ENCODE data around the gene ASB5.

The ASB5 gene

DNA sequence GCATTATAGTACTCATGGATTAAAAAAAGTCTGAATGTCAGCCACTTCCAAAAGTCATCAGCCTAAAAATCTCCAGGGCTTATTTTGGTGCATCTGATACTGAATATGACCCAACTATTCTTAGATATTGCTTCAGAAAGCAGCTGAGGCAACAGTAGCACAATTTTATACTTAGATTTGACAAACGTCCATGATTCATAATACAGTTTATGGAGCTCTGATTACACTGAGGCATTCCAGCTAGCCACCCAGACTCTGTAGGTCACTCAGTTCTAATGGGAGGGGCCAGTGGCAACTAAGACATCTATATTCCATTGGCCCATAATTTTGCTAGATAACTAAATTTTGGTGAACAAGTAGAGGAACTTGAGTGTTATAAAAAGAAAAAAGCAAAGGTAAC lies 84.0 kb downstream of the ASB5 start:
- in situ Hi-C loops (cut with HindIII; ENCODE audit: low sequenced_read_pairs) = no loop called here
